GM12878 (cell line): ENCODE results near the gene NTM. TPM values are rescaled to one million over a fixed set of nuclear protein-coding genes. Genes with fewer than 3 reads are reported as not detected.

ENCODE experiments used
- ATAC-seq: fragments of 200-7000 bp; cut with Tn5 transposase; 3 replicates; pipeline ENCODE4 v1.9.1; 2020; ENCODE audit warnings: mild to moderate bottlenecking, moderate library complexity
- BruUV-seq: library from RNA; stranded (reverse); fragments of 400-500 nt; replicated peaks from 2 replicates; lab custom pipeline; 2021; lab: Mats Ljungman, UMichigan
- CTCF ChIA-PET: fragments of 300-600 bp; sonication (Branson Sonifier 250); formaldehyde crosslinking; extraction: SDS; loops from one replicate; lab custom pipeline; 2021; ENCODE audit warnings: inconsistent platforms; lab: Yijun Ruan, JAX
- POLR2A ChIA-PET: fragments of 350-600 bp; formaldehyde crosslinking; extraction: SDS; loops from one replicate; lab custom pipeline; 2021; ENCODE audit warnings: inconsistent platforms; lab: Charles Lee
- RAD21 ChIA-PET: fragments of 300-600 bp; sonication (Branson Sonifier 250); formaldehyde crosslinking; loops from one replicate; lab custom pipeline; 2023; ENCODE audit warnings: antibody characterized with exemption; ENCODE audit not compliant: unreplicated experiment; lab: Charles Lee
- SMC1A ChIA-PET: fragments of 300-600 bp; sonication (Branson Sonifier 250); formaldehyde crosslinking; loops from one replicate; lab custom pipeline; 2023; ENCODE audit not compliant: unreplicated experiment, uncharacterized antibody; lab: Charles Lee
- DNase-seq: peaks from one replicate; pipeline ENCODE4 v3.0.0-alpha.2; 2011; ENCODE audit warnings: low read depth, low spot score
- FAIRE-seq: peaks from 3 replicates; lab custom pipeline; 2011; peaks lifted over from hg19 to GRCh38; lab: Jason Lieb, UNC
- H2AFZ ChIP-seq: 2 replicates; pipeline ENCODE4 v1.6.0; 2011; ENCODE audit warnings: low read depth, low read length, control low read depth; ENCODE audit not compliant: control insufficient read depth
- H3K27ac ChIP-seq: 2 replicates; pipeline ENCODE4 v1.5.1; 2011; ENCODE audit warnings: control low read depth; ENCODE audit not compliant: control insufficient read depth, insufficient read depth
- H3K27me3 ChIP-seq, 2 experiments: replicated peaks in 1 of 2; 2 replicates each; pipeline versions ENCODE4 v1.6.0 to v1.6.1; 2011; ENCODE audit warnings: low read length in 1 of 2; ENCODE audit not compliant: control insufficient read depth in 2 of 2, insufficient read depth in 2 of 2
- H3K36me3 ChIP-seq, 2 experiments: 2 replicates each; pipeline ENCODE4 v1.5.1; 2011; ENCODE audit warnings: low read length in 1 of 2; ENCODE audit not compliant: control insufficient read depth in 2 of 2, insufficient read depth in 2 of 2
- H3K4me1 ChIP-seq: 2 replicates; pipeline ENCODE4 v1.6.1; 2011; ENCODE audit warnings: mild to moderate bottlenecking, low read length, moderate library complexity, mixed read lengths; ENCODE audit not compliant: control insufficient read depth, insufficient read depth
- H3K4me2 ChIP-seq: 2 replicates; pipeline ENCODE4 v1.6.0; 2011; ENCODE audit warnings: control low read depth; ENCODE audit not compliant: control insufficient read depth, insufficient read depth
- H3K4me3 ChIP-seq: fragments of 200-600 bp; sonication (generic); 2 replicates; pipeline ENCODE4 v1.5.1; 2016
- H3K79me2 ChIP-seq: 2 replicates; pipeline ENCODE4 v1.6.0; 2011; ENCODE audit warnings: low read length; ENCODE audit not compliant: control insufficient read depth, insufficient read depth
- H3K9ac ChIP-seq: 2 replicates; pipeline ENCODE4 v1.8.0; 2011; ENCODE audit warnings: low read length, control low read depth, mixed read lengths; ENCODE audit not compliant: control insufficient read depth, insufficient read depth
- H3K9me3 ChIP-seq: replicated peaks from 3 replicates; pipeline ENCODE4 v1.5.1; 2011; ENCODE audit warnings: mild to moderate bottlenecking, low read length; ENCODE audit not compliant: control insufficient read depth, insufficient read depth
- H4K20me1 ChIP-seq: 2 replicates; pipeline ENCODE4 v1.6.0; 2011; ENCODE audit not compliant: control insufficient read depth, insufficient read depth
- CHD4 ChIP-seq: fragments of 200-600 bp; sonication (generic); IDR thresholded peaks from 2 replicates; pipeline ENCODE4 v1.6.1; 2016; ENCODE audit warnings: mild to moderate bottlenecking
- DPF2 ChIP-seq: fragments of 450-650 bp; IDR thresholded peaks from 2 replicates; pipeline ENCODE4 v1.6.1; 2017; ENCODE audit warnings: mild to moderate bottlenecking
- KDM1A ChIP-seq: fragments of 200-600 bp; sonication (generic); IDR thresholded peaks from 2 replicates; pipeline ENCODE4 v1.6.1; 2016; ENCODE audit warnings: borderline replicate concordance
- MEF2A ChIP-seq: IDR thresholded peaks from 2 replicates; pipeline ENCODE4 v1.6.1; 2011; ENCODE audit warnings: low read depth, mild to moderate bottlenecking, low read length, moderate library complexity; ENCODE audit not compliant: insufficient read depth
- RAD21 ChIP-seq: IDR thresholded peaks from 2 replicates; pipeline ENCODE4 v1.6.1; 2011; ENCODE audit warnings: mild to moderate bottlenecking, low read depth, low read length, moderate library complexity; ENCODE audit not compliant: insufficient read depth
- RFX5 ChIP-seq: IDR thresholded peaks from 2 replicates; pipeline ENCODE4 v1.6.1; 2011; ENCODE audit warnings: low read depth, low read length, improper control_type of control experiment
- SIX5 ChIP-seq: IDR thresholded peaks from 2 replicates; pipeline ENCODE4 v1.6.1; 2011; ENCODE audit warnings: mild to moderate bottlenecking, low read depth, low read length, moderate library complexity; ENCODE audit not compliant: severe bottlenecking
- STAT1 ChIP-seq: fragments of 450-650 bp; conservative IDR thresholded peaks from 2 replicates; pipeline ENCODE4 v1.6.1; 2014; ENCODE audit warnings: antibody characterized with exemption, mild to moderate bottlenecking
- YY1 ChIP-seq: IDR thresholded peaks from 2 replicates; pipeline ENCODE4 v1.6.1; 2011; ENCODE audit warnings: low read depth, mild to moderate bottlenecking, low read length
- WGBS: methylation state at CpG from one replicate; pipeline ENCODE4 v1.1.6; 2016; ENCODE audit warnings: low lambda C conversion rate; ENCODE audit not compliant: insufficient replicate concordance, insufficient coverage; ENCODE audit errors: missing lambda C conversion rate; 5-methylcytosine and 5-hydroxymethylcytosine counted together
- in situ Hi-C: fragments of 300-500 bp; cut with MboI; formaldehyde crosslinking; loops from 9 replicates; pipeline ENCODE4 v1.14.3; 2018; ENCODE audit warnings: mixed read lengths
- intact Hi-C: fragments of 100-400 bp; cut with micrococcal nuclease; formaldehyde crosslinking; loops from one replicate; pipeline ENCODE4 v1.14.2; 2022; ENCODE audit not compliant: unreplicated experiment
- polyA plus RNA-seq, 11 experiments: library from polyadenylated mRNA; depleted of rRNA in 4 of 11; unstranded in 6 of 11; stranded (reverse) in 5 of 11; fragments of >200 nt; fragmentation: Nextera tagmentation in 4 of 11; fragmentation: Illumina TruSeq in 1 of 11; extraction: Ambion mirVana in 4 of 11; extraction: Trizol in 1 of 11; gene quantifications; 1 replicate in 1 of 11; 2 replicates in 10 of 11; pipeline versions ENCODE4 v1.2.1 to v1.2.3, GENCODE V29; 2011 to 2016; ENCODE audit warnings: inconsistent platforms in 2 of 11, missing spikeins in 2 of 11, low read depth in 1 of 11
- total RNA-seq, 4 experiments: library from RNA; depleted of rRNA in 3 of 4; stranded (reverse); fragments of >200 nt in 3 of 4; fragmentation: Illumina TruSeq in 1 of 4; extraction: Trizol in 1 of 4; gene quantifications; 2 replicates each; pipeline versions ENCODE4 v1.2.1 to v1.2.3, GENCODE V29; 2013 to 2021
- TF ChIP-seq, protein P1 (sequence below): fragments of 450-650 bp; IDR thresholded peaks from 2 replicates; pipeline ENCODE4 v1.6.1; 2017; ENCODE audit warnings: mild to moderate bottlenecking, low read depth, inconsistent platforms; ENCODE audit not compliant: poor library complexity, severe bottlenecking
- TF ChIP-seq, protein P2 (sequence below): fragments of 450-650 bp; IDR thresholded peaks from 2 replicates; pipeline ENCODE4 v1.6.1; 2017; ENCODE audit warnings: antibody characterized with exemption, mild to moderate bottlenecking, moderate library complexity
- TF ChIP-seq, protein P3 (sequence below): fragments of 450-650 bp; IDR thresholded peaks from 2 replicates; pipeline ENCODE4 v1.6.1; 2016; ENCODE audit warnings: mild to moderate bottlenecking

Gene NTM
- total and polyA plus RNA-seq, 10 of the 15 experiments (the other 5 are each of a cell fraction or from before 2014, with no cell fraction given), result not detected

DNA sequence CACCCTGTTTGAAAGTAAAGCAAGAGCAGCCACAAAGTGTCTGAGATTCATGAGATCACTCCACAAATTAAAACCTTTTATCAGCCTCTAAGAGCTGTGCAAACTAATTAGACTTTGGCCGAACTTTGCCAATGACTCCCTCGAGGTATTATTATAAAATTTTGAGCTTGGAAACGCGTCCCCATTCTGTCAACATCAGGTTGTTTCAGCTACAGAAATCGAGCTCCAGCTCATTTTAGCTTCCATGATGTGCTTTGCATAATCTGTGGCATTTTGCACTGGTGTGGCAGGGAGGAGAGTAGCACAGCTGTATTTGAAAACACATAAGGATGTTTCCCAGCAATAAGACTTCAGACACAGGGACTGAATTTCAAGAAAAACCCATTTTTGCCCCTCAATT is 872.2 kb downstream of the NTM start:
- FAIRE-seq (no peak), DNase-seq (no peak), ATAC-seq (no peak)
- ChIA-PET RAD21 (no interaction called here), POLR2A (no interaction called here), SMC1A (interaction anchor here (1.5 kb wide), 1 partner anchor 39 kb away, joined by 5 read pairs; no protein-coding TSS in a partner anchor), CTCF (no interaction called here)
- intact Hi-C loops (no loop called here), in situ Hi-C loops (no loop called here)
- H3K36me3 ChIP-seq, result no peaks in the 10 kb centered on the region
- no peak overlapping the region for H3K9ac ChIP-seq
- BruUV-seq, result no TSS peak
- H3K9me3 ChIP-seq, result no peaks in the 10 kb centered on the region
- no peak overlapping the region for H3K4me2 ChIP-seq
- H3K79me2 ChIP-seq, result no peaks in the 10 kb centered on the region
- H3K4me1 ChIP-seq, result no peaks in the 10 kb centered on the region
- H2AFZ ChIP-seq, result no peak overlapping the region
- no peaks in the 10 kb centered on the region for H4K20me1 ChIP-seq
- H3K27me3 ChIP-seq, result peaks cover 0 to 3% of the 10 kb centered on the region in 2 experiments; a peak in 2 of 4 replicates
- no peak overlapping the region for H3K27ac ChIP-seq
- TF ChIP-seq, protein P1, sequence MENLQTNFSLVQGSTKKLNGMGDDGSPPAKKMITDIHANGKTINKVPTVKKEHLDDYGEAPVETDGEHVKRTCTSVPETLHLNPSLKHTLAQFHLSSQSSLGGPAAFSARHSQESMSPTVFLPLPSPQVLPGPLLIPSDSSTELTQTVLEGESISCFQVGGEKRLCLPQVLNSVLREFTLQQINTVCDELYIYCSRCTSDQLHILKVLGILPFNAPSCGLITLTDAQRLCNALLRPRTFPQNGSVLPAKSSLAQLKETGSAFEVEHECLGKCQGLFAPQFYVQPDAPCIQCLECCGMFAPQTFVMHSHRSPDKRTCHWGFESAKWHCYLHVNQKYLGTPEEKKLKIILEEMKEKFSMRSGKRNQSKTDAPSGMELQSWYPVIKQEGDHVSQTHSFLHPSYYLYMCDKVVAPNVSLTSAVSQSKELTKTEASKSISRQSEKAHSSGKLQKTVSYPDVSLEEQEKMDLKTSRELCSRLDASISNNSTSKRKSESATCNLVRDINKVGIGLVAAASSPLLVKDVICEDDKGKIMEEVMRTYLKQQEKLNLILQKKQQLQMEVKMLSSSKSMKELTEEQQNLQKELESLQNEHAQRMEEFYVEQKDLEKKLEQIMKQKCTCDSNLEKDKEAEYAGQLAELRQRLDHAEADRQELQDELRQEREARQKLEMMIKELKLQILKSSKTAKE, result no peak
- TF ChIP-seq CHD4, result no peak
- H3K4me3 ChIP-seq, result no peak overlapping the region
- 0% methylated on average over 5 of the region's 5 CpGs for WGBS

DNA sequence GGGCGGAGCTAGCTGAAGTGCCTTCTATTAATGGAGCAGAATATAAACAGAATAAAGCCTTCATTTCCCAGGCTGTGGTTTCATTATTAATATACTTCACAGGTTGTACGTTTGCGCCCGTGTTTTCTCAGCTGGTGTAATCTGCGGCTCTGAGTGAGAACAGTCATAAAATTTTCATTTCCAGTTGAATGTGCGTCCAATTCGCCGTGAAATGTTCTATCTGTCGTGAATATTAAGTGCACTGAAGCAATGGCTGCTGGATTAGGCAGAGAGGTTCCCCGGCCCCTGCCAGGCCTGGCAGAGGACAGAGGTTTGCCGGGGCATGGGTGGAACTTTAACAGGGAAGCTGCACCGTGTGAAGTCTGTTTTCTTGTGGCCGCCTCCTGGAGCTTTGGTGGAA is 874.4 kb downstream of the NTM start:
- POLR2A ChIA-PET, result interaction anchor here (0.6 kb wide), 1 partner anchor 85 kb away, joined by 6 read pairs; no protein-coding TSS in a partner anchor
- DNase-seq, result no peak
- SMC1A ChIA-PET, result no interaction called here
- no peaks in the 10 kb centered on the region for H4K20me1 ChIP-seq
- CTCF ChIA-PET, result no interaction called here
- in situ Hi-C loops, result no loop called here
- no peaks in the 10 kb centered on the region for H3K9me3 ChIP-seq
- TF ChIP-seq YY1, result no peak
- no peak for TF ChIP-seq DPF2
- no peak for TF ChIP-seq MEF2A
- no peak for TF ChIP-seq SIX5
- TF ChIP-seq, protein P2, sequence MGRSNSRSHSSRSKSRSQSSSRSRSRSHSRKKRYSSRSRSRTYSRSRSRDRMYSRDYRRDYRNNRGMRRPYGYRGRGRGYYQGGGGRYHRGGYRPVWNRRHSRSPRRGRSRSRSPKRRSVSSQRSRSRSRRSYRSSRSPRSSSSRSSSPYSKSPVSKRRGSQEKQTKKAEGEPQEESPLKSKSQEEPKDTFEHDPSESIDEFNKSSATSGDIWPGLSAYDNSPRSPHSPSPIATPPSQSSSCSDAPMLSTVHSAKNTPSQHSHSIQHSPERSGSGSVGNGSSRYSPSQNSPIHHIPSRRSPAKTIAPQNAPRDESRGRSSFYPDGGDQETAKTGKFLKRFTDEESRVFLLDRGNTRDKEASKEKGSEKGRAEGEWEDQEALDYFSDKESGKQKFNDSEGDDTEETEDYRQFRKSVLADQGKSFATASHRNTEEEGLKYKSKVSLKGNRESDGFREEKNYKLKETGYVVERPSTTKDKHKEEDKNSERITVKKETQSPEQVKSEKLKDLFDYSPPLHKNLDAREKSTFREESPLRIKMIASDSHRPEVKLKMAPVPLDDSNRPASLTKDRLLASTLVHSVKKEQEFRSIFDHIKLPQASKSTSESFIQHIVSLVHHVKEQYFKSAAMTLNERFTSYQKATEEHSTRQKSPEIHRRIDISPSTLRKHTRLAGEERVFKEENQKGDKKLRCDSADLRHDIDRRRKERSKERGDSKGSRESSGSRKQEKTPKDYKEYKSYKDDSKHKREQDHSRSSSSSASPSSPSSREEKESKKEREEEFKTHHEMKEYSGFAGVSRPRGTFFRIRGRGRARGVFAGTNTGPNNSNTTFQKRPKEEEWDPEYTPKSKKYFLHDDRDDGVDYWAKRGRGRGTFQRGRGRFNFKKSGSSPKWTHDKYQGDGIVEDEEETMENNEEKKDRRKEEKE, result no peak
- no peak for TF ChIP-seq KDM1A
- no peak for TF ChIP-seq RAD21
- no peak for TF ChIP-seq RFX5
- TF ChIP-seq, protein P3, sequence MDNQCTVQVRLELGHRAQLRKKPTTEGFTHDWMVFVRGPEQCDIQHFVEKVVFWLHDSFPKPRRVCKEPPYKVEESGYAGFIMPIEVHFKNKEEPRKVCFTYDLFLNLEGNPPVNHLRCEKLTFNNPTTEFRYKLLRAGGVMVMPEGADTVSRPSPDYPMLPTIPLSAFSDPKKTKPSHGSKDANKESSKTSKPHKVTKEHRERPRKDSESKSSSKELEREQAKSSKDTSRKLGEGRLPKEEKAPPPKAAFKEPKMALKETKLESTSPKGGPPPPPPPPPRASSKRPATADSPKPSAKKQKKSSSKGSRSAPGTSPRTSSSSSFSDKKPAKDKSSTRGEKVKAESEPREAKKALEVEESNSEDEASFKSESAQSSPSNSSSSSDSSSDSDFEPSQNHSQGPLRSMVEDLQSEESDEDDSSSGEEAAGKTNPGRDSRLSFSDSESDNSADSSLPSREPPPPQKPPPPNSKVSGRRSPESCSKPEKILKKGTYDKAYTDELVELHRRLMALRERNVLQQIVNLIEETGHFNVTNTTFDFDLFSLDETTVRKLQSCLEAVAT, result no peak
- TF ChIP-seq STAT1, result no peak
- H3K4me2 ChIP-seq, result no peak overlapping the region
- no peaks in the 10 kb centered on the region for H3K36me3 ChIP-seq
- WGBS, result 36% methylated on average over 13 of the region's 13 CpGs
- ATAC-seq, result no peak
- intact Hi-C loops, result no loop called here
- no peaks in the 10 kb centered on the region for H3K4me1 ChIP-seq
- no peaks in the 10 kb centered on the region for H3K79me2 ChIP-seq
- no peak overlapping the region for H3K27ac ChIP-seq
- no TSS peak for BruUV-seq
- RAD21 ChIA-PET, result no interaction called here
- peaks cover 0 to 3% of the 10 kb centered on the region in 2 experiments; a peak in 1 of 4 replicates for H3K27me3 ChIP-seq
- no peak overlapping the region for H2AFZ ChIP-seq
- no peak for FAIRE-seq
- no peak overlapping the region for H3K4me3 ChIP-seq
- H3K9ac ChIP-seq, result no peak overlapping the region
